Measurements from ENCODE around the gene NBAS. TPM values are rescaled to one million over a fixed set of nuclear protein-coding genes. Genes with fewer than 3 reads are reported as not detected.

Gene NBAS
- total RNA-seq, 2 experiments from 2014 or later, result 24.4 to 28.8 TPM

DNA sequence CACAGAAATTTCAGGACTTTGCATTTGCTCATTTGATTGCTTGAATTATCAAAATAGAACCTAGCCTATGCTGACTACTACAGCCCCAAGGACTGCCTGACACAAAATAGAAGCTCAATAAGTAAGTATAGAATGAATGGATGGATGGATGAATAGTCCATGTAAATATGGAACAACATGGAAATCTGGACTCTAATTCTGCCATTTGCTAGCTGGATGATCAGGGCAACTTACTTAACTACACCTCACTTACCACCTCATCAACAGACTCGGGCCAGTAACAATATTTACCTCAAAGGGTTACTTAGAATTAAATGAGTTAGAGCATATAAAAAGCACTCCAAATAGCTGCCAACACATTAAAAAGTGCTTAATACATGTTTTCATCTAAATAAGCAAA lies 50.6 kb downstream of the NBAS start:
- Histone ChIP-seq H3K4me1 (ENCODE audit: insufficient read depth, low read length, poor library complexity, severe bottlenecking) (no peaks in the 10 kb centered on the region), H2AFZ (ENCODE audit: low read length) (no peak overlapping the region), H3K36me3 (ENCODE audit: insufficient read depth, low read length) (peaks cover 19% of the 10 kb centered on the region), H3K79me2 (ENCODE audit: insufficient read depth, low read depth, low read length) (no peaks in the 10 kb centered on the region), H3K9me2 (ENCODE audit: insufficient read depth, low read length) (no peaks in the 10 kb centered on the region), H4K20me1 (ENCODE audit: insufficient read depth, low read length) (no peaks in the 10 kb centered on the region), H3K4me3 (ENCODE audit: low read depth, low read length, poor library complexity, severe bottlenecking) (no peak overlapping the region), H3K4me2 (ENCODE audit: low read length) (no peak overlapping the region), H3K27ac (ENCODE audit: low read depth, low read length, poor library complexity, severe bottlenecking) (no peak overlapping the region), H3K9me3 (ENCODE audit: low read length) (no peaks in the 10 kb centered on the region)
- CTCF ChIA-PET (ENCODE audit: unreplicated experiment), result no interaction called here
- POLR2A ChIA-PET, result interaction anchor here (0.7 kb wide), 1 partner anchor 86 kb away, joined by 4 read pairs; no protein-coding TSS in a partner anchor
- intact Hi-C loops (cut with micrococcal nuclease; ENCODE audit: unreplicated experiment), result no loop called here
- DNase-seq (ENCODE audit: low spot score), result no peak
- BruUV-seq (replicated peaks), result no TSS peak
- no peak for TF ChIP-seq EZH2phosphoT487 (IDR thresholded peaks at IDR 0.05; ENCODE audit: borderline replicate concordance, low read depth, low read length)
- TF ChIP-seq, protein P1, sequence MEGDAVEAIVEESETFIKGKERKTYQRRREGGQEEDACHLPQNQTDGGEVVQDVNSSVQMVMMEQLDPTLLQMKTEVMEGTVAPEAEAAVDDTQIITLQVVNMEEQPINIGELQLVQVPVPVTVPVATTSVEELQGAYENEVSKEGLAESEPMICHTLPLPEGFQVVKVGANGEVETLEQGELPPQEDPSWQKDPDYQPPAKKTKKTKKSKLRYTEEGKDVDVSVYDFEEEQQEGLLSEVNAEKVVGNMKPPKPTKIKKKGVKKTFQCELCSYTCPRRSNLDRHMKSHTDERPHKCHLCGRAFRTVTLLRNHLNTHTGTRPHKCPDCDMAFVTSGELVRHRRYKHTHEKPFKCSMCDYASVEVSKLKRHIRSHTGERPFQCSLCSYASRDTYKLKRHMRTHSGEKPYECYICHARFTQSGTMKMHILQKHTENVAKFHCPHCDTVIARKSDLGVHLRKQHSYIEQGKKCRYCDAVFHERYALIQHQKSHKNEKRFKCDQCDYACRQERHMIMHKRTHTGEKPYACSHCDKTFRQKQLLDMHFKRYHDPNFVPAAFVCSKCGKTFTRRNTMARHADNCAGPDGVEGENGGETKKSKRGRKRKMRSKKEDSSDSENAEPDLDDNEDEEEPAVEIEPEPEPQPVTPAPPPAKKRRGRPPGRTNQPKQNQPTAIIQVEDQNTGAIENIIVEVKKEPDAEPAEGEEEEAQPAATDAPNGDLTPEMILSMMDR (conservative IDR thresholded peaks at IDR 0.05; ENCODE audit: low read length), result no peak

DNA sequence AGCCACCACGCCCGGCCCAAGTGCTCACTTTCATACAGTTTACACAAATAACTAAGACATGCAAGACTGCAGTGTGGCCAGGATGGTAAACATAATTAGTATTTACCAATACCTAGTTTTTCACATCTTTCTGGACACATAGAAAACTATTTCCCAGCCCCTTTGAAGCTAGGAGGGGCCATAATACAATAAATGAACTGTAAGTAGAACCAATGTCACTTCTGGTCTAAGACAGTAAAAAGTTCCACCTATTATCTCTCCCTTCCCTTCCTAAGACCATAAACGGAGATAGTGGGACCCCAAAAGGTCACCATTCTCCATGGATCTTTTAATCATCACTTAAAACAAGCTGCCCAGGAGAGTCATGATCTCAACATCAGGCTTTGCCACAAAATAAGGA lies 51.0 kb downstream of the NBAS start:
- TF ChIP-seq, protein P1 (conservative IDR thresholded peaks at IDR 0.05; ENCODE audit: low read length), result no peak
- no peak for TF ChIP-seq EZH2phosphoT487 (IDR thresholded peaks at IDR 0.05; ENCODE audit: borderline replicate concordance, low read depth, low read length)
- no peak overlapping the region for H2AFZ ChIP-seq (ENCODE audit: low read length)
- no peaks in the 10 kb centered on the region for H3K9me2 ChIP-seq (ENCODE audit: insufficient read depth, low read length)
- H3K36me3 ChIP-seq (ENCODE audit: insufficient read depth, low read length), result peaks cover 19% of the 10 kb centered on the region
- no peaks in the 10 kb centered on the region for H3K4me1 ChIP-seq (ENCODE audit: insufficient read depth, low read length, poor library complexity, severe bottlenecking)
- H3K4me3 ChIP-seq (ENCODE audit: low read depth, low read length, poor library complexity, severe bottlenecking), result no peak overlapping the region
- BruUV-seq (replicated peaks), result no TSS peak
- POLR2A ChIA-PET, result no interaction called here
- no peaks in the 10 kb centered on the region for H4K20me1 ChIP-seq (ENCODE audit: insufficient read depth, low read length)
- no peak for DNase-seq (ENCODE audit: low spot score)
- no peaks in the 10 kb centered on the region for H3K9me3 ChIP-seq (ENCODE audit: low read length)
- intact Hi-C loops (cut with micrococcal nuclease; ENCODE audit: unreplicated experiment), result no loop called here
- no peak overlapping the region for H3K27ac ChIP-seq (ENCODE audit: low read depth, low read length, poor library complexity, severe bottlenecking)
- no peak overlapping the region for H3K4me2 ChIP-seq (ENCODE audit: low read length)
- H3K79me2 ChIP-seq (ENCODE audit: insufficient read depth, low read depth, low read length), result no peaks in the 10 kb centered on the region
- CTCF ChIA-PET (ENCODE audit: unreplicated experiment), result no interaction called here

DNA sequence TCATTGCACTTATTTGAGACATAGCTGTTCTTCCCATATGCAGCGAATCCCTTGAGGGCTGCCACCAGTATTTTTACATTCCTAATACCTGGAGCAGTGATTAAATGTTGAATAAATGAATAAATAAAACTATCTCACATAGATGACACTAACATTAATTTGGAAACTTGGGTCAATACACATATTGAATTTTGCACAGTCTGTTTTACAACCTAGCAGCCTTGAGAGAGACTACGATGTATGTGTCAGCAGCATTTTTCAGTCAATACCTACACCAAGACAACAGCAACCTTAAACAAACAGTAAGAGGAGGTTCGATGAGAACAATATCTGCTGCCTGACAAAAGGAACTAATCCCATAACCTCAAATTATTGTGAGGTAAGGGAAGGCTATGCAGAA lies 53.4 kb downstream of the NBAS start:
- no TSS peak for BruUV-seq (replicated peaks)
- Histone ChIP-seq H3K9me3 (ENCODE audit: low read length) (no peaks in the 10 kb centered on the region), H3K27ac (ENCODE audit: low read depth, low read length, poor library complexity, severe bottlenecking) (no peak overlapping the region), H3K4me2 (ENCODE audit: low read length) (no peak overlapping the region), H3K4me3 (ENCODE audit: low read depth, low read length, poor library complexity, severe bottlenecking) (no peak overlapping the region), H2AFZ (ENCODE audit: low read length) (no peak overlapping the region), H3K9me2 (ENCODE audit: insufficient read depth, low read length) (no peaks in the 10 kb centered on the region), H3K4me1 (ENCODE audit: insufficient read depth, low read length, poor library complexity, severe bottlenecking) (no peaks in the 10 kb centered on the region), H3K36me3 (ENCODE audit: insufficient read depth, low read length) (peaks cover 22% of the 10 kb centered on the region), H3K79me2 (ENCODE audit: insufficient read depth, low read depth, low read length) (no peaks in the 10 kb centered on the region), H4K20me1 (ENCODE audit: insufficient read depth, low read length) (no peaks in the 10 kb centered on the region)
- ChIA-PET POLR2A (interaction anchor here (1.0 kb wide), 1 partner anchor 23 kb away, joined by 3 read pairs; no protein-coding TSS in a partner anchor), CTCF (ENCODE audit: unreplicated experiment) (no interaction called here)
- TF ChIP-seq EZH2phosphoT487 (IDR thresholded peaks at IDR 0.05; ENCODE audit: borderline replicate concordance, low read depth, low read length), result no peak
- TF ChIP-seq, protein P1 (conservative IDR thresholded peaks at IDR 0.05; ENCODE audit: low read length), result no peak
- intact Hi-C loops (cut with micrococcal nuclease; ENCODE audit: unreplicated experiment), result no loop called here
- DNase-seq (ENCODE audit: low spot score), result no peak

Measured in OCI-LY7 (cell line).